ENCODE data around the gene KBTBD6. TPM values are rescaled to one million over a fixed set of nuclear protein-coding genes. Genes with fewer than 3 reads are reported as not detected.

The KBTBD6 gene
- total RNA-seq, 4 donors from 2014 or later = 3.6 to 5.9 (median 4.9) TPM

DNA sequence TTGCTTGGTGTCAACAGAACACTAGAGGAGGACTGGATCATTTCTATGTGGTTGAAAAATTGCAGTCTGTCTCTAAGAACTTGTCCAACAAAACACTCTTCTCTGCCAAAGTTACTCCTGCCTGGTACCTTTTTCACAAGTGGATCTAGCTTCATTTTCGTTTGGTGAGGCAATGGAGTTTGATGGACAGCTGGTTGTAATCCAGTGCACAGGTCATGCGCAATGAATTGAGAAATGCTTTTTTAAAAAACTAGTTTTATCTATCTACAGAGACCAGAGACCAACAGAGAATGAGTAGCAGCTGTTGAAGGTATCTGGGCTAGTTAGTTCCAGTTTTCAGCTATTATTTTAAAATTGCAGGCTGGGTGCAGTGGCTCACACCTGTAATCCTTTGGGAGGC lies 12.0 kb upstream of the KBTBD6 start:
- TF ChIP-seq, protein P1, sequence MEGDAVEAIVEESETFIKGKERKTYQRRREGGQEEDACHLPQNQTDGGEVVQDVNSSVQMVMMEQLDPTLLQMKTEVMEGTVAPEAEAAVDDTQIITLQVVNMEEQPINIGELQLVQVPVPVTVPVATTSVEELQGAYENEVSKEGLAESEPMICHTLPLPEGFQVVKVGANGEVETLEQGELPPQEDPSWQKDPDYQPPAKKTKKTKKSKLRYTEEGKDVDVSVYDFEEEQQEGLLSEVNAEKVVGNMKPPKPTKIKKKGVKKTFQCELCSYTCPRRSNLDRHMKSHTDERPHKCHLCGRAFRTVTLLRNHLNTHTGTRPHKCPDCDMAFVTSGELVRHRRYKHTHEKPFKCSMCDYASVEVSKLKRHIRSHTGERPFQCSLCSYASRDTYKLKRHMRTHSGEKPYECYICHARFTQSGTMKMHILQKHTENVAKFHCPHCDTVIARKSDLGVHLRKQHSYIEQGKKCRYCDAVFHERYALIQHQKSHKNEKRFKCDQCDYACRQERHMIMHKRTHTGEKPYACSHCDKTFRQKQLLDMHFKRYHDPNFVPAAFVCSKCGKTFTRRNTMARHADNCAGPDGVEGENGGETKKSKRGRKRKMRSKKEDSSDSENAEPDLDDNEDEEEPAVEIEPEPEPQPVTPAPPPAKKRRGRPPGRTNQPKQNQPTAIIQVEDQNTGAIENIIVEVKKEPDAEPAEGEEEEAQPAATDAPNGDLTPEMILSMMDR (IDR thresholded peaks at IDR 0.05; ENCODE audit: low read depth) = no peak

DNA sequence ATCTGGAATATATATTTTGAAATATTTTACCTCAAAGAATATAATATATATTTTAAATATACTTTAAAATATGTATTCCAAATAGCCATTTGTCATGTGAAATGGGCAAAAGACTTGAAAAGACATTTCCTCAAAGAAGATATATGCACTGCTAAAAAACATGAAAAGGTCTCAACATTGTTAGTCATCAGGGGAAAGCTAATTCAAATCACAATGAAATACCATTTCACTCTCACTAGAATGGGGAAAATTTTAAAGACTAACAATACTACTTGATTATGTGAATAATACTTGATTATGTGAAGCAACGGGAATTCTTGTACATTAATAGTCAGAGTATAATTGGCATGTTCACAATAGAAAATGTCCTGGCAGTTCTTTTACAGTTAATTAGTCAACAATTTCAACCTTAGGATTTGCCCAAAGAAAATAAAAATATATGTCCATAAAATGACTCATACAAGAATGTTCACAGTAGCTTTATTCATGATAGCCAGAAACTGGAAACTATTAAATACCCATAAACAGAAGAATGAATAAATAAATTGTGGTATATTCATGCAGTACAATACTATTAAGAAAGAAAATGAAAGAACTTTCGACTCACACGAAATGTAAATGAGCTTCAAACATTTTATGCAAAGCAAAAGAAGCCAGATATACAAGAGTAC lies 6.8 kb upstream of the KBTBD6 start:
- TF ChIP-seq, protein P1 (IDR thresholded peaks at IDR 0.05; ENCODE audit: low read depth) = no peak

DNA sequence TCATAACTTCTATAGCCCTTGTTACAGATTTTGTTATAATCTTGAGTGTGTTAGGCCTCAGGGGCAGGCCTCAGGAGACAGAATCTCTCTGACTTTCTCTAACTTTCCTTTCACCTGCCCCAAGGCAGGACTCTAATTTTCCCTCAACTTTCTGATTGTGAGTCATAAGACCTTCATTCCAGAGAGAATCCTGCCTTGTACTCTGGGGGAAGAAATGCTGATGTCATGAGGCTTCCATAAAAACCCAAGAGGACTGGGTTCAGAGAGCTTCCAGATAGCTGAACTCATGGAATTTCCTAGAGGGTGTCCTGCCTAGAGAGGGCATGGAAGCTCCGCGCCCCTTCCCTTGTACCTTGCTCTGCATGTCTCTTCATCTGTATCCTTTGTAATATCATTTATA lies 5.3 kb upstream of the KBTBD6 start:
- TF ChIP-seq, protein P1 (IDR thresholded peaks at IDR 0.05; ENCODE audit: low read depth) = no peak

DNA sequence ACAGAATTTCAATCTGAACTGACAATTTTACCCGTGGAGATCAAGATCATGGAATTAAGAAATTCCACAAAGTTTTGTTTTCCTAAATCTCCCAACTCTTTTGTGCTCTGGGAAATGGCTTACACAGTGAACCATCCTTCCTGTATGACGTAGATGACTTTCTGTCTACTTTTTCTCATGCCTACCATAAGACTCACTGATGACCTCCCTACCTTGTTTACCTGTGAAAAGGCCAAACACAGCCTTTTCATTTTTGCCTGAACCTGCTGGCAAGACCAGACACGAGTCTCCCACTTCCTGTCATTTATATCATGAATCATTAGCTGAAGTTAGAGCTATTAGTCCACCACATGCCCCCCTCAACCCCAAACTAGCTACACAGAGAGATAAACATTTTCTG lies 4.6 kb upstream of the KBTBD6 start:
- TF ChIP-seq, protein P1 (IDR thresholded peaks at IDR 0.05; ENCODE audit: low read depth) = no peak

DNA sequence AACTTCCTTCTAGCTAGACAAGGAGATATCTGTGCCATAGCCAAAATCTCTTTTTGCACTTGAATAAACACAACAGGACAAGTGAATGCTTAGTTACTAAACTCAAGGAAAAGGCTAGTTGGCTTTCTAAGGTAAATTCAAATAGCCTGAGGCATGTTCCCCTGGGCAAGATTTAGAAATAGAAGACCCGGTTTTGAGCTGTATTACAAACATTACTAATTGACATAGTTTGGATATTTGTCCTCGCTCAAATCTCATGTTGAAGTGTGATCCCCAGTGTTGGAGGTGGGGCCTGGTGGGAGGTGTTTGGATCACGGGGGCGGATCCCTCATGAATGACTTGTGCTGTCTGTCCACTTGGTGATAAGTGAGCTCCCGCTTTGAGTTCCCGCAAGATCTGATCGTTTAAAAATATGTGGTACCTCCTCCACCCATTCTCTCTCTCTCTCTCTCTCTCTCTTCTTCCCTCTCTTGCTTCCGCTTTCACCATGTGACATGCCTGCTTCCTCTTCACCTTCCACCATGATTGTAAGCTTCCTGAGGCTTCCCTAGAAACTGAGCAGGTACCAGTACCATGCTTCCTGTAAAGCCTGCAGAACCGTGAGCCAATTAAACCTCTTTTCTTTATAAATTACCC lies 3.9 kb upstream of the KBTBD6 start:
- TF ChIP-seq, protein P1 (IDR thresholded peaks at IDR 0.05; ENCODE audit: low read depth) = no peak

DNA sequence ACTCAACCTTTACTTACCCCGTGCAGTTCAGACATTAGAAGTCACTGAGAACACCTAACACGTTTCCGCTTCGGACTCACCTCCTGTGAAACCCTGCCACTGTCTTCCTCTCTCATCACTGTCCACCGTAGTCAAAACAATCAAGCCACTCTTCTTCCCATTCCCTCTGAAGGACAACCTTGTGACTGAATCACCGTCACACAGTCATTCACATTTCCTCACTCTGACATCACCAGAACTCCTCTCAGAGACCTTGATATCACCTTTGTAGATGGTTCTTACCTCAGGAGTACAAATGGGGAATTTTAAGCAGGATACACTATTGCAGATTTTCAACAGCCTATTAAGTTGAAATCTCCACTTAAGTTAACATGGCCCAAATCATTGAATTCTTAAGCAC lies 1.3 kb upstream of the KBTBD6 start:
- TF ChIP-seq, protein P1 (IDR thresholded peaks at IDR 0.05; ENCODE audit: low read depth) = no peak

DNA sequence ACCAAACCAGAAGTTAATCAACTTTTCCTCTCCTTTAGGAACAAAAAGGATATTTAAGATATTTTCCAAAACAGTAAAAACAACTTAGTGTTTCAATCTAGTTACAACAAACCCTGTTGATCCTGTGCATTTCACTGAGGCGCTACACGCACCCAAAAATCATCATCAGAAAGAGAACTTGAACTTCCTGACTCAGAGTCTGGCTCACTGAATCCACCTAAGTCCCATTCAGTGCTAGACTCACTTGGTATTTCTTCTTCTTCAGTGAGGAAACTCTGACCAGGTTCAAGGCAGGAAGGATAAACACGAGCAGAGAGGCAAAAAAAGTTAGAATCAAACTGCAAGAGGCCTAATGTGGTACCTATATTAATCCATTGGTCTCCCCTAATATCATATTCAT lies 2.2 kb downstream of the KBTBD6 start:
- TF ChIP-seq, protein P1 (IDR thresholded peaks at IDR 0.05; ENCODE audit: low read depth) = no peak
